GM19438 (cell line): ENCODE data around the gene PTK7.
A peak's percentile ranks its signal among the peaks of the same experiment; 100 is the strongest.
"Not testable (repeated sequence)": the region's sequence is repeated elsewhere in the genome, so short reads cannot be mapped to it uniquely, and the experiment has no call there.

Experiments
- ATAC-seq: cut with Tn5 transposase; IDR thresholded peaks from one replicate; pipeline ENCODE4 v1.9.1; 2021; ENCODE audit warnings: low read depth; ENCODE audit not compliant: unreplicated experiment

The PTK7 gene

GRCh38 chr6:43053545-43054205 is 22.4 kb upstream of the PTK7 start, which contains the start of gene CUL7:
Gene CUL7 (minus strand): TSS chr6:43053851. CDS start chr6:43052788, 1,063 bp downstream.
- ATAC-seq, result peak; percentile 87

- no peak for ATAC-seq
Observed at GRCh38 chr6:43054206-43054943, 21.7 kb upstream of the PTK7 start.

- no peak for ATAC-seq
Observed at GRCh38 chr6:43055966-43056365, 20.1 kb upstream of the PTK7 start.

- ATAC-seq, result no peak
Observed at GRCh38 chr6:43058531-43058930, 17.6 kb upstream of the PTK7 start.

GRCh38 chr6:43059168-43060033 is 16.7 kb upstream of the PTK7 start, which contains the start of the genes KLC4 and MRPL2:
Gene KLC4 (plus strand): TSS chr6:43059631. CDS start chr6:43061336, 1,705 bp downstream.
Gene MRPL2 (minus strand): TSS chr6:43059434. CDS start chr6:43059381, 53 bp downstream.
- ATAC-seq, result peak; percentile 89

- ATAC-seq, result no peak
Observed at GRCh38 chr6:43060034-43060754, 15.9 kb upstream of the PTK7 start.

- ATAC-seq, result no peak
Observed at GRCh38 chr6:43060755-43061633, 15.1 kb upstream of the PTK7 start.

GRCh38 chr6:43061861-43062260 is 14.3 kb upstream of the PTK7 start:
- ATAC-seq, result no peak

- ATAC-seq, result no peak
Observed at GRCh38 chr6:43062818-43063217, 13.3 kb upstream of the PTK7 start.

- no peak for ATAC-seq
Observed at GRCh38 chr6:43070028-43070632, 6.0 kb upstream of the PTK7 start.

GRCh38 chr6:43074847-43075669 is 1.1 kb upstream of the PTK7 start:
- ATAC-seq, result no peak

- no peak for ATAC-seq
Observed at GRCh38 chr6:43076464-43077332, 584 bp downstream of the PTK7 start.

GRCh38 chr6:43077333-43077809 is 1.3 kb downstream of the PTK7 start:
- no peak for ATAC-seq

- no peak for ATAC-seq
Observed at GRCh38 chr6:43077981-43078511, 1.9 kb downstream of the PTK7 start.

GRCh38 chr6:43078691-43079090 is 2.6 kb downstream of the PTK7 start:
- ATAC-seq, result no peak

GRCh38 chr6:43081043-43081442 is 4.9 kb downstream of the PTK7 start:
- no peak for ATAC-seq

GRCh38 chr6:43081922-43082321 is 5.8 kb downstream of the PTK7 start:
- ATAC-seq, result not testable (repeated sequence)
